HS-5 (cell line): Measurements from ENCODE around the gene PEX6.
A peak's percentile ranks its signal among the peaks of the same experiment; 100 is the strongest.

ENCODE experiments used
- DNase-seq: peaks from one replicate; pipeline ENCODE4 v3.0.0-alpha.2; 2012; ENCODE audit warnings: low read depth

PEX6 gene, protein sequence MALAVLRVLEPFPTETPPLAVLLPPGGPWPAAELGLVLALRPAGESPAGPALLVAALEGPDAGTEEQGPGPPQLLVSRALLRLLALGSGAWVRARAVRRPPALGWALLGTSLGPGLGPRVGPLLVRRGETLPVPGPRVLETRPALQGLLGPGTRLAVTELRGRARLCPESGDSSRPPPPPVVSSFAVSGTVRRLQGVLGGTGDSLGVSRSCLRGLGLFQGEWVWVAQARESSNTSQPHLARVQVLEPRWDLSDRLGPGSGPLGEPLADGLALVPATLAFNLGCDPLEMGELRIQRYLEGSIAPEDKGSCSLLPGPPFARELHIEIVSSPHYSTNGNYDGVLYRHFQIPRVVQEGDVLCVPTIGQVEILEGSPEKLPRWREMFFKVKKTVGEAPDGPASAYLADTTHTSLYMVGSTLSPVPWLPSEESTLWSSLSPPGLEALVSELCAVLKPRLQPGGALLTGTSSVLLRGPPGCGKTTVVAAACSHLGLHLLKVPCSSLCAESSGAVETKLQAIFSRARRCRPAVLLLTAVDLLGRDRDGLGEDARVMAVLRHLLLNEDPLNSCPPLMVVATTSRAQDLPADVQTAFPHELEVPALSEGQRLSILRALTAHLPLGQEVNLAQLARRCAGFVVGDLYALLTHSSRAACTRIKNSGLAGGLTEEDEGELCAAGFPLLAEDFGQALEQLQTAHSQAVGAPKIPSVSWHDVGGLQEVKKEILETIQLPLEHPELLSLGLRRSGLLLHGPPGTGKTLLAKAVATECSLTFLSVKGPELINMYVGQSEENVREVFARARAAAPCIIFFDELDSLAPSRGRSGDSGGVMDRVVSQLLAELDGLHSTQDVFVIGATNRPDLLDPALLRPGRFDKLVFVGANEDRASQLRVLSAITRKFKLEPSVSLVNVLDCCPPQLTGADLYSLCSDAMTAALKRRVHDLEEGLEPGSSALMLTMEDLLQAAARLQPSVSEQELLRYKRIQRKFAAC

GRCh38 chr6:42978839-42979522 is at the start of gene PEX6:
TSS of gene PEX6 (minus strand) at chr6:42979181. CDS start at chr6:42979150, 31 bp downstream.
- peak; percentile 54 for DNase-seq

- DNase-seq, result no peak
Observed at GRCh38 chr6:43026365-43026764, 47.4 kb upstream of the PEX6 start.

- no peak for DNase-seq
Observed at GRCh38 chr6:43024436-43024835, 45.5 kb upstream of the PEX6 start.

GRCh38 chr6:43021270-43022047 is 42.5 kb upstream of the PEX6 start, which contains the start of gene RRP36:
TSS of gene RRP36 (plus strand) at chr6:43021623. CDS start at chr6:43021655, 32 bp downstream.
- peak; percentile 30 for DNase-seq

DNA sequence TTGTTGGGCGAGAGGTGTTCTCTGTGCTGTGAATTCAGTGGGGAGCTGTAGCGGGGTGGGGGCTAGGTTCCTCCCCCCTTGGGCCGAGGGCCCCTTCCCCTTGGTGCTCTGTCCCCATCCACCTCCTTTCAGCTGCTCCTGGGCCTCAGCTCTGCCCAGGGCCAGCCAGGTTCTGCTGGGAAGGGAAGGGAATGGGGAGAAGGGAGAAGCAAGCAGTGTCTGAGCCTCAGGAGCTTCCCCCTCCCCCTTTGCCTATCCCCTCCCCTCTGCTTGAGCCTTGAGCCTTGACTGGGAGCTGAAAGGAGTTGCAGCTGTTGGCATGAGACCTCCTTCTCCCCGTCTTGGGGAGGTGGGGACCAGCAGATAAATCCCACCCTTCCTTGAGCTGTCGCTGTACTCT is 41.9 kb upstream of the PEX6 start:
- no peak for DNase-seq

- DNase-seq, result no peak
Observed at GRCh38 chr6:43020052-43020705, 41.2 kb upstream of the PEX6 start.

- DNase-seq, result no peak
Observed at GRCh38 chr6:43019152-43019551, 40.2 kb upstream of the PEX6 start.

DNA sequence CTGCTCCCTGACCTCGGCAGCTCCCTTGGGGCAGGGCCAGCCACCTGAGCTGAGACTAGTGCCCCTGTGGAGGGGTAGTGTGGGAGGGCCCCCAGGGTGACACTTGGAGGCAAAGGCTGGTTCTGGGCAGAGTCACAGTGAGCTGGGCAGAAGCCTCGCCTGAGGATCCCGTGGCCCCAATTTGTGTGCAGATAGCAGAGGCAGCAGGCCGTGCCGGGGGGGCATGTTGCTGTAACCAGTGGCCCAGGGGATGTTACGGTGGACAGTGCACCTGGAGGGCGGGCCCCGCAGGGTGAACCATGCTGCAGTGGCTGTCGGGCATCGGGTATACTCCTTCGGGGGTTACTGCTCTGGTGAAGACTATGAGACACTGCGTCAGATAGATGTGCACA is 38.0 kb upstream of the PEX6 start:
- DNase-seq, result no peak

GRCh38 chr6:43016176-43016942 is 37.4 kb upstream of the PEX6 start:
- DNase-seq, result no peak

GRCh38 chr6:43014434-43014909 is 35.5 kb upstream of the PEX6 start:
- DNase-seq, result no peak

- DNase-seq, result peak; percentile 98
Observed at GRCh38 chr6:43013843-43014433, 35.0 kb upstream of the PEX6 start, which contains the start of the genes KLHDC3 and MEA1. TSS of gene KLHDC3 (plus strand) at chr6:43014249. CDS start at chr6:43017193, 2,944 bp downstream. TSS of gene MEA1 (minus strand) at chr6:43013946. CDS start at chr6:43013813, 133 bp downstream.

GRCh38 chr6:43013097-43013842 is 34.3 kb upstream of the PEX6 start:
- peak; percentile 8 for DNase-seq

GRCh38 chr6:43012364-43012763 is 33.4 kb upstream of the PEX6 start:
- DNase-seq, result no peak

DNA sequence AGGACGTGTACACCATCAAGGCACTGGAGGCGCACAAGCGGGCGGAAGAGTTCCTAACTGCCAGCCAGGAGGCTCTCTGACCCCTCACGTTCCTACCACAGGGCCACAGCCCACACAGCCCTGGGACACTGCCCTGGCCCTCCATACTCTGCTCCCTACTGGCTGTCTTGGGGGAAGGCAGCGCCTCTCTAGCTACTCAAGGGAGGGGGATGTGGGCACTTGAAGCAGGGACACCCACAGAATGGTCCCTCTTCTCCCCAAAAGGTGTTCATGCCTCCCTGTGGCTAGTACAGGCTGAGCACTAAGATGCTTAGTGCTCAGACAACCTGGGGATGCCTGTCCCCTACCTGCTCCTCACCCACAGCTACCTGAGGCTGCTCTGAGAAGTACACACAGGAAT is 32.2 kb upstream of the PEX6 start:
- no peak for DNase-seq

GRCh38 chr6:43009124-43009523 is 30.1 kb upstream of the PEX6 start:
- DNase-seq, result no peak

- DNase-seq, result no peak
Observed at GRCh38 chr6:43007126-43007525, 28.1 kb upstream of the PEX6 start.

DNA sequence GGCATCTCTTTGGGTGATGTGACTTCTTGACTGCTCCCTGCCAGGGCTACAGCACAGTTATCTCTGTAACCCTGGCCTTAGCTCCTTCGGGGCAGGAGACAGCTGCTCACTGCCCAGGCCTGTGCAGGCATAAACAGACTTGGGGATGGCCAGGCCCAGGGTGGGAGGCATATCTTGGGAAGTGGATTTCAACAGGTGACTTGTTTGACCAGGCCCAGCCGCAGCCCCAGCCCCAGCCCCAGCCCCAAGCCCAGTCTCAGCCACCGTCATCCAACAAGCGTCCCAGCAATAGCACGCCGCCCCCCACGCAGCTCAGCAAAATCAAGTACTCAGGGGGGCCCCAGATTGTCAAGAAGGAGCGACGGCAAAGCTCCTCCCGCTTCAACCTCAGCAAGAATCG is 27.3 kb upstream of the PEX6 start:
- no peak for DNase-seq

GRCh38 chr6:43005844-43006243 is 26.9 kb upstream of the PEX6 start:
- DNase-seq, result no peak

DNA sequence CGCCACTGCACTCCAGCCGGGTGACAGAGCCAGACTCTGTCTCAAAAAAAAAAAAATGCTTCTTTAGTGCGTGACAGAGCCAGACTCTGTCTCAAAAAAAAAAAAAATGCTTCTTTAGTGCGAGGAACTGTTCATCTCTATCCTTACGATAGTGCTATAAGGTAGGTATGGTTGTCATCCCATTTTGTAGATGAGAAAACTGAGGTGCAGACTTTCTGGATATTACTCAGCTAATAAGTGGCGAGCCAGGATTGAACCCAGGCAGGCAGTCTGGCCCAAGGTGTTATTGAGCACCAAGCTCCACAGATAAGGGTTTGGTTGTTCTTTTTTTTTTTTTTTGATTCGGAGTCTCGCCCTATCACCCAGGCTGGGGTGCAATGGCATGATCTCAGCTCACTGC is 22.9 kb upstream of the PEX6 start:
- DNase-seq, result no peak
